IMR-90 (cell line): ENCODE data around the gene STAP1. TPM values are rescaled to one million over a fixed set of nuclear protein-coding genes. Genes with fewer than 3 reads are reported as not detected.

Source experiments
- ATAC-seq: fragments of 200-7000 bp; cut with Tn5 transposase; 2 replicates; pipeline ENCODE4 v1.9.1; 2020; ENCODE audit warnings: low read depth, mild to moderate bottlenecking, moderate library complexity
- BruUV-seq: library from RNA; stranded (reverse); fragments of 400-500 nt; replicated peaks from 2 replicates; lab custom pipeline; 2021; lab: Mats Ljungman, UMichigan
- CTCF ChIA-PET: fragments of 300-600 bp; formaldehyde crosslinking; extraction: SDS; loops from one replicate; lab custom pipeline; 2021; ENCODE audit warnings: antibody characterized with exemption; lab: Yijun Ruan, JAX
- POLR2A ChIA-PET: fragments of 300-600 bp; sonication (Branson Sonifier 250); formaldehyde crosslinking; loops from one replicate; lab custom pipeline; 2022; ENCODE audit warnings: antibody characterized with exemption; ENCODE audit not compliant: unreplicated experiment; lab: Charles Lee
- DNase-seq: peaks from one replicate; pipeline ENCODE4 v3.0.0; 2013
- H2AFZ ChIP-seq: replicated peaks from 2 replicates; pipeline ENCODE3; 2013; ENCODE audit warnings: low read length, mild to moderate bottlenecking; ENCODE audit not compliant: poor library complexity
- H2AK5ac ChIP-seq: 2 replicates; pipeline ENCODE4 v1.6.1; 2013; ENCODE audit warnings: low read depth, low read length, inconsistent platforms
- H2AK9ac ChIP-seq: replicated peaks from 2 replicates; pipeline ENCODE3; 2013; ENCODE audit warnings: mild to moderate bottlenecking, low read depth, low read length, moderate library complexity; ENCODE audit not compliant: poor library complexity
- H2BK120ac ChIP-seq: 2 replicates; pipeline ENCODE4 v1.6.1; 2013; ENCODE audit warnings: low read depth, low read length, inconsistent platforms
- H2BK15ac ChIP-seq: 3 replicates; pipeline ENCODE4 v1.6.1; 2013; ENCODE audit warnings: low read depth, low read length, inconsistent platforms
- H2BK20ac ChIP-seq: 2 replicates; pipeline ENCODE4 v1.6.1; 2013; ENCODE audit warnings: low read depth, mild to moderate bottlenecking, inconsistent platforms, low read length, moderate library complexity
- H2BK5ac ChIP-seq: 2 replicates; pipeline ENCODE4 v1.6.1; 2013; ENCODE audit warnings: mild to moderate bottlenecking, low read depth, low read length, inconsistent platforms; ENCODE audit not compliant: poor library complexity, severe bottlenecking
- H3K14ac ChIP-seq: replicated peaks from 2 replicates; pipeline ENCODE4 v1.6.1; 2013; ENCODE audit warnings: low read depth, low read length, inconsistent platforms
- H3K18ac ChIP-seq: 2 replicates; pipeline ENCODE4 v1.6.1; 2013; ENCODE audit warnings: low read depth, low read length, control low read depth
- H3K23ac ChIP-seq: 2 replicates; pipeline ENCODE4 v1.6.1; 2013; ENCODE audit warnings: low read depth, low read length, inconsistent platforms
- H3K27ac ChIP-seq: 2 replicates; pipeline ENCODE4 v1.5.1; 2013; ENCODE audit warnings: mild to moderate bottlenecking, control low read depth, low read length; ENCODE audit not compliant: insufficient read depth
- H3K27me3 ChIP-seq: 2 replicates; pipeline ENCODE4 v1.6.1; 2013; ENCODE audit warnings: low read length; ENCODE audit not compliant: control insufficient read depth, insufficient read depth
- H3K36me3 ChIP-seq: 2 replicates; pipeline ENCODE4 v1.6.1; 2013; ENCODE audit warnings: low read length, mixed read lengths; ENCODE audit not compliant: control insufficient read depth, insufficient read depth
- H3K4ac ChIP-seq: 2 replicates; pipeline ENCODE4 v1.6.1; 2013; ENCODE audit warnings: low read depth, low read length, inconsistent platforms
- H3K4me1 ChIP-seq: 2 replicates; pipeline ENCODE4 v1.6.1; 2013; ENCODE audit warnings: low read length, mixed read lengths; ENCODE audit not compliant: control insufficient read depth, insufficient read depth
- H3K4me2 ChIP-seq: 2 replicates; pipeline ENCODE4 v1.6.1; 2013; ENCODE audit warnings: low read depth, mild to moderate bottlenecking, control low read depth, low read length, moderate library complexity
- H3K4me3 ChIP-seq: 2 replicates; pipeline ENCODE4 v1.5.1; 2013; ENCODE audit warnings: low read depth, mild to moderate bottlenecking, control low read depth, low read length, moderate library complexity; ENCODE audit not compliant: insufficient read depth
- H3K56ac ChIP-seq: 2 replicates; pipeline ENCODE4 v1.6.1; 2013; ENCODE audit warnings: low read length, inconsistent platforms; ENCODE audit not compliant: insufficient read depth; ENCODE audit errors: extremely low read depth
- H3K79me1 ChIP-seq, 2 experiments: 2 replicates each; pipeline ENCODE4 v1.6.1; 2013; ENCODE audit warnings: low read length in 2 of 2, inconsistent platforms in 1 of 2, low read depth in 1 of 2
- H3K9ac ChIP-seq: 2 replicates; pipeline ENCODE4 v1.6.1; 2013; ENCODE audit warnings: low read depth, low read length, control low read depth
- H3K9me1 ChIP-seq: 2 replicates; pipeline ENCODE4 v1.6.1; 2013; ENCODE audit warnings: low read length, inconsistent platforms; ENCODE audit not compliant: insufficient read depth
- H3K9me3 ChIP-seq: 2 replicates; pipeline ENCODE4 v1.6.1; 2013; ENCODE audit warnings: low read length; ENCODE audit not compliant: control insufficient read depth, insufficient read depth
- H4K20me1 ChIP-seq: 2 replicates; pipeline ENCODE4 v1.6.1; 2013; ENCODE audit warnings: low read length, inconsistent platforms; ENCODE audit not compliant: insufficient read depth
- H4K5ac ChIP-seq: 2 replicates; pipeline ENCODE4 v1.6.1; 2013; ENCODE audit warnings: mild to moderate bottlenecking, low read depth, low read length, control low read depth
- H4K8ac ChIP-seq, 2 experiments: 2 replicates each; pipeline ENCODE4 v1.6.1; 2013; ENCODE audit warnings: low read depth in 2 of 2, low read length in 2 of 2, control low read depth in 1 of 2, inconsistent platforms in 1 of 2
- H4K91ac ChIP-seq: 2 replicates; pipeline ENCODE4 v1.6.1; 2013; ENCODE audit warnings: low read depth, low read length, inconsistent platforms; ENCODE audit not compliant: insufficient read depth
- BHLHE40 ChIP-seq: fragments of 150-350 bp; IDR thresholded peaks from 2 replicates; pipeline ENCODE4 v1.6.1; 2016; ENCODE audit warnings: mild to moderate bottlenecking, low read depth, low read length
- CEBPB ChIP-seq: IDR thresholded peaks from 2 replicates; pipeline ENCODE4 v1.6.1; 2012; ENCODE audit warnings: low read depth, low read length, improper control_type of control experiment
- CHD1 ChIP-seq: IDR thresholded peaks from 2 replicates; pipeline ENCODE4 v1.6.1; 2012; ENCODE audit warnings: low read depth, low read length, improper control_type of control experiment
- FOS ChIP-seq: fragments of 150-350 bp; IDR thresholded peaks from 2 replicates; pipeline ENCODE4 v1.6.1; 2016; ENCODE audit warnings: low read depth, low read length
- MAFK ChIP-seq: IDR thresholded peaks from 2 replicates; pipeline ENCODE4 v1.6.1; 2012; ENCODE audit warnings: low read depth, low read length, improper control_type of control experiment
- MAZ ChIP-seq: IDR thresholded peaks from 2 replicates; pipeline ENCODE4 v1.6.1; 2012; ENCODE audit warnings: low read depth, mild to moderate bottlenecking, low read length, improper control_type of control experiment, moderate library complexity, borderline replicate concordance
- MXI1 ChIP-seq: IDR thresholded peaks from 2 replicates; pipeline ENCODE4 v1.6.1; 2012; ENCODE audit warnings: low read depth, mild to moderate bottlenecking, low read length, moderate library complexity, borderline replicate concordance
- NFE2L2 ChIP-seq: fragments of 150-350 bp; IDR thresholded peaks from 2 replicates; pipeline ENCODE4 v1.6.1; 2016; ENCODE audit warnings: low read depth, mild to moderate bottlenecking, low read length
- POLR2A ChIP-seq: IDR thresholded peaks from 2 replicates; pipeline ENCODE4 v1.6.1; 2012; ENCODE audit warnings: mild to moderate bottlenecking, low read depth, low read length
- RAD21 ChIP-seq: IDR thresholded peaks from 2 replicates; pipeline ENCODE4 v1.6.1; 2012; ENCODE audit warnings: low read length, improper control_type of control experiment
- RCOR1 ChIP-seq: IDR thresholded peaks from 2 replicates; pipeline ENCODE4 v1.6.1; 2012; ENCODE audit warnings: mild to moderate bottlenecking, low read length, improper control_type of control experiment; ENCODE audit not compliant: insufficient replicate concordance
- RFX5 ChIP-seq: IDR thresholded peaks from 2 replicates; pipeline ENCODE4 v1.8.0; 2012; ENCODE audit warnings: low read depth, mild to moderate bottlenecking, low read length, moderate library complexity
- SMC3 ChIP-seq: fragments of 150-350 bp; IDR thresholded peaks from 2 replicates; pipeline ENCODE4 v1.6.1; 2016; ENCODE audit warnings: low read depth, mild to moderate bottlenecking, antibody characterized with exemption, low read length, moderate library complexity
- WGBS, 2 experiments: methylation state at CpG; one replicate each; pipeline versions ENCODE4 v1.1.5 to v1.1.7; 2013; ENCODE audit warnings: missing lambda C conversion rate in 2 of 2; ENCODE audit not compliant: insufficient read length in 1 of 2; ENCODE audit errors: extremely low coverage in 2 of 2; 5-methylcytosine and 5-hydroxymethylcytosine counted together
- dilution Hi-C: fragments of 300-500 bp; cut with HindIII; formaldehyde crosslinking; loops from one replicate; pipeline ENCODE4 v1.14.3; 2018; ENCODE audit warnings: low sequenced_read_pairs; ENCODE audit not compliant: unreplicated experiment
- in situ Hi-C: fragments of 300-500 bp; cut with MboI; formaldehyde crosslinking; loops from 3 replicates; pipeline ENCODE4 v1.14.3; 2019; ENCODE audit warnings: low sequenced_read_pairs, inconsistent platforms, mixed read lengths
- intact Hi-C: fragments of 100-400 bp; cut with micrococcal nuclease; formaldehyde crosslinking; loops from 2 replicates; pipeline ENCODE4 v1.10.0; 2022
- polyA plus RNA-seq, 3 experiments: library from polyadenylated mRNA; depleted of rRNA; stranded (reverse); fragments of >200 nt; gene quantifications; 2 replicates each; pipeline ENCODE4 v1.2.3, GENCODE V29; 2012; ENCODE audit warnings: low replicate concordance in 1 of 3
- total RNA-seq: library from RNA; depleted of rRNA; stranded (reverse); fragments of >200 nt; gene quantifications from 2 replicates; pipeline ENCODE4 v1.2.3, GENCODE V29; 2012
- TF ChIP-seq, protein P1 (sequence below): conservative IDR thresholded peaks from 2 replicates; pipeline ENCODE4 v1.5.1; 2012; ENCODE audit warnings: mild to moderate bottlenecking, low read depth, low read length, improper control_type of control experiment
- TF ChIP-seq, protein P2 (sequence below): fragments of 150-350 bp; IDR thresholded peaks from 2 replicates; pipeline ENCODE4 v1.6.1; 2016; ENCODE audit warnings: low read depth, mild to moderate bottlenecking, low read length, moderate library complexity, borderline replicate concordance
- TF ChIP-seq, protein P3 (sequence below): fragments of 150-350 bp; IDR thresholded peaks from 2 replicates; pipeline ENCODE4 v1.6.1; 2017; ENCODE audit warnings: mild to moderate bottlenecking, antibody characterized with exemption, low read length, low read depth

STAP1 gene
- total and polyA plus RNA-seq, 2 of the 4 experiments (the other 2 are of a cell fraction): not detected

DNA sequence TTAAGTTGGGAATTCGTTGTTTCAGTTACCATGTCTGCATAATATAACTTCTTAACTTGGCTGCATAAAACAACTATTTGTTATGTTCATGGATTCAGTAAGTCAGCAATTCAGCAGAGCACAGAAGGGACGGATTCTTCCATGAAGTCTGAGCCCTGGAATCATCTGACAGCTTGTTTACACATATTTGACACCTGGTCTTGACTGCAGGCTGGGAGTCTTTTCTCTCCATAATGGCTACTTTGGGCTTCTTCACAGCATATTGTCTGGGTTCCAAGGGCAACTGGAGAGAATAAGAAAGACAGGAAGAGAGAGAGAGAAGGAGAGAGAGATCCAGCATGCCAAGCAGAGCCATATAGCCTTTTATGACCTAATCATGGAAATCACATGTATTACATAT, 36.3 kb upstream of the STAP1 start:
- no peak overlapping the region for H3K27ac ChIP-seq
- H2AFZ ChIP-seq: no peak overlapping the region
- H3K9ac ChIP-seq: no peak overlapping the region
- no peaks in the 10 kb centered on the region for H3K27me3 ChIP-seq
- no peak overlapping the region for H2BK5ac ChIP-seq
- H3K4ac ChIP-seq: no peak overlapping the region
- H4K20me1 ChIP-seq: no peaks in the 10 kb centered on the region
- ChIA-PET POLR2A (no interaction called here), CTCF (no interaction called here)
- ATAC-seq (no peak), DNase-seq (no peak)
- no peak overlapping the region for H4K8ac ChIP-seq
- no peak overlapping the region for H2AK5ac ChIP-seq
- no peak overlapping the region for H4K5ac ChIP-seq
- peaks cover 13 to 20% of the 10 kb centered on the region in 2 experiments for H3K79me1 ChIP-seq
- no peak for TF ChIP-seq CHD1
- no peak for TF ChIP-seq RCOR1
- TF ChIP-seq FOS: no peak
- no peak for TF ChIP-seq MXI1
- TF ChIP-seq POLR2A: no peak
- TF ChIP-seq, protein P1, sequence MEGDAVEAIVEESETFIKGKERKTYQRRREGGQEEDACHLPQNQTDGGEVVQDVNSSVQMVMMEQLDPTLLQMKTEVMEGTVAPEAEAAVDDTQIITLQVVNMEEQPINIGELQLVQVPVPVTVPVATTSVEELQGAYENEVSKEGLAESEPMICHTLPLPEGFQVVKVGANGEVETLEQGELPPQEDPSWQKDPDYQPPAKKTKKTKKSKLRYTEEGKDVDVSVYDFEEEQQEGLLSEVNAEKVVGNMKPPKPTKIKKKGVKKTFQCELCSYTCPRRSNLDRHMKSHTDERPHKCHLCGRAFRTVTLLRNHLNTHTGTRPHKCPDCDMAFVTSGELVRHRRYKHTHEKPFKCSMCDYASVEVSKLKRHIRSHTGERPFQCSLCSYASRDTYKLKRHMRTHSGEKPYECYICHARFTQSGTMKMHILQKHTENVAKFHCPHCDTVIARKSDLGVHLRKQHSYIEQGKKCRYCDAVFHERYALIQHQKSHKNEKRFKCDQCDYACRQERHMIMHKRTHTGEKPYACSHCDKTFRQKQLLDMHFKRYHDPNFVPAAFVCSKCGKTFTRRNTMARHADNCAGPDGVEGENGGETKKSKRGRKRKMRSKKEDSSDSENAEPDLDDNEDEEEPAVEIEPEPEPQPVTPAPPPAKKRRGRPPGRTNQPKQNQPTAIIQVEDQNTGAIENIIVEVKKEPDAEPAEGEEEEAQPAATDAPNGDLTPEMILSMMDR: no peak
- no peak for TF ChIP-seq RFX5
- no peak for TF ChIP-seq BHLHE40
- TF ChIP-seq, protein P2, sequence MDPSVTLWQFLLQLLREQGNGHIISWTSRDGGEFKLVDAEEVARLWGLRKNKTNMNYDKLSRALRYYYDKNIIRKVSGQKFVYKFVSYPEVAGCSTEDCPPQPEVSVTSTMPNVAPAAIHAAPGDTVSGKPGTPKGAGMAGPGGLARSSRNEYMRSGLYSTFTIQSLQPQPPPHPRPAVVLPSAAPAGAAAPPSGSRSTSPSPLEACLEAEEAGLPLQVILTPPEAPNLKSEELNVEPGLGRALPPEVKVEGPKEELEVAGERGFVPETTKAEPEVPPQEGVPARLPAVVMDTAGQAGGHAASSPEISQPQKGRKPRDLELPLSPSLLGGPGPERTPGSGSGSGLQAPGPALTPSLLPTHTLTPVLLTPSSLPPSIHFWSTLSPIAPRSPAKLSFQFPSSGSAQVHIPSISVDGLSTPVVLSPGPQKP: no peak
- no peak for TF ChIP-seq SMC3
- TF ChIP-seq MAFK: no peak
- TF ChIP-seq RAD21: no peak
- no peak for TF ChIP-seq NFE2L2
- no peak for TF ChIP-seq MAZ
- no peak for TF ChIP-seq CEBPB
- TF ChIP-seq, protein P3, sequence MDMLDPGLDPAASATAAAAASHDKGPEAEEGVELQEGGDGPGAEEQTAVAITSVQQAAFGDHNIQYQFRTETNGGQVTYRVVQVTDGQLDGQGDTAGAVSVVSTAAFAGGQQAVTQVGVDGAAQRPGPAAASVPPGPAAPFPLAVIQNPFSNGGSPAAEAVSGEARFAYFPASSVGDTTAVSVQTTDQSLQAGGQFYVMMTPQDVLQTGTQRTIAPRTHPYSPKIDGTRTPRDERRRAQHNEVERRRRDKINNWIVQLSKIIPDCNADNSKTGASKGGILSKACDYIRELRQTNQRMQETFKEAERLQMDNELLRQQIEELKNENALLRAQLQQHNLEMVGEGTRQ: no peak
- H2BK15ac ChIP-seq: no peak overlapping the region
- no peak overlapping the region for H3K4me2 ChIP-seq
- peaks cover 8% of the 10 kb centered on the region for H3K36me3 ChIP-seq
- BruUV-seq: no TSS peak
- H2BK120ac ChIP-seq: no peak overlapping the region
- no peak overlapping the region for H2AK9ac ChIP-seq
- dilution Hi-C loops (no loop called here), intact Hi-C loops (no loop called here), in situ Hi-C loops (no loop called here)
- H3K56ac ChIP-seq: no peak overlapping the region
- peaks cover 4% of the 10 kb centered on the region; the same call in 1 of the 2 replicates for H3K4me1 ChIP-seq
- no peak overlapping the region for H2BK20ac ChIP-seq
- no peak overlapping the region for H3K14ac ChIP-seq
- H3K4me3 ChIP-seq: no peak overlapping the region
- no peak overlapping the region for H3K23ac ChIP-seq
- no peaks in the 10 kb centered on the region for H3K9me3 ChIP-seq
- H3K9me1 ChIP-seq: no peaks in the 10 kb centered on the region
- H3K18ac ChIP-seq: no peak overlapping the region
- no CpG with 5 or more reads among the region's 2 CpGs for WGBS, 2 experiments
- H4K91ac ChIP-seq: no peak overlapping the region
